Fibroblast of peridontal ligament (primary cell): ENCODE measurements around the gene CEP350.

Experiments
- DNase-seq: peaks from one replicate; pipeline ENCODE4 v3.0.0-alpha.2; 2010; ENCODE audit errors: extremely low read depth

The CEP350 gene

DNA sequence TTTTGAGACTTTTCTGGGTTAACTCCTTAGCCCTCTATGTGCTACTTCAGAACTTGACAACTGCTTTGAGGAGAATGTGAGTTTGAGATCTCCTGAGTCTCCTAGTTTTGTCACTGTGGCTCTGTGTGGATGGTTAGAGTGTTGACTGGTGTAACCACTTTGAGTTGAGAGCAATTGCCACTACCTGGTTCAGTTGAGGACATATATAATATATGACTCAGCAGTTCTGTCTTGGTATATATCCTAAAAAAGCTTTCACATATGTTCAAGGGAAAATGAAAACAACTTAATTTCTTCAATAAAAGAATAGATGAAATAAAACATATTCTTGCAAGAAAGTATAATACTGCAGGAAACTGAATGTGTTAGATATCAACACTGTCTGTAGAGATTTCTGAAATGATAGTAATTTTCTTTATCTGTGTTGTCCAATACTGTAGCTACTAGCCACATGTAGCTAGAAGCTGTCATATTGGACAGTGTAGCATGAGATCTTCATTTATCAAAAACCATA is 103.3 kb downstream of the CEP350 start:
- DNase-seq, result peak; percentile 5

DNA sequence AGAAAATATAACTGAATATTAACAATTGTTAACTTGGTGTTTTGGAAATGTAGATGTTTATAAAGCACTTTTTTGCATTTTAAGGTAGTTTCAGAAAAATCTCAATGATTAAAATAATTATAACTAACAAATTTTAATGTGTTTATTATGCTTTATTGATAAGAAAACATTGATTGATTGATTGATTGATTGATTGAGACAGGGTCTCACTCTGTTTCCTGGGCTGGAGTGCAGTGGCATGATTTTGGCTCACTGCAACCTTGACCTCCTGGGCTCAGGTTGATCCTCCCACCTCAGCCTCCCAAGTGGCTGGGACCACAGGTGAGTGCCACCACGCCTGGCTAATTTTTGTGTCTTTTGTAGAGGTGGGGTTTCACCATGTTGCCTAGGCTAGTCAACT is 106.4 kb downstream of the CEP350 start:
- no peak for DNase-seq

DNA sequence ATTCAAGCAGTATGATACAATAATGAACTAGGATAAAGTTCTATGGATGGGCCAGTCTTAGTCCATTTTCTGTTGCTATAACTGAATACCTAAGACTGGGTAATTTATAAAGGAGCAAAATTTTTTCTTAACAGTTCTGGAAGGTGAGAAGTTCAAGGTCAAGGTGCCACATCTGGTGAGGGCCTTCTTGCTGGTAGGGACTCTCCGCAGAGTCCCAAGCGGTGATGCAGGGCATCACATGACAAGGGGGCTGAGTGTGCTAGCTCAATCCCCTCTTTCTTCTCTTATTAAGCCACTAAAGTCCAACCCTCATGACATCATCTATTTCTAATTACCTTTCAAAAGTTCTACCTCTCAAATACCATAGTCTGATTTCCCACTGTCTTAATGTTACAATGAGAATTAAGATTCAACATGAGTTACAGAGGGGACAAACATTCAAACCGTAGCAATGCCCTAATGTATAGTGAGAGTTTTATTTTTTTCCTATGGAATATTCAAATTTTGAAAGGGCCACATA is 107.9 kb downstream of the CEP350 start:
- DNase-seq, result no peak

DNA sequence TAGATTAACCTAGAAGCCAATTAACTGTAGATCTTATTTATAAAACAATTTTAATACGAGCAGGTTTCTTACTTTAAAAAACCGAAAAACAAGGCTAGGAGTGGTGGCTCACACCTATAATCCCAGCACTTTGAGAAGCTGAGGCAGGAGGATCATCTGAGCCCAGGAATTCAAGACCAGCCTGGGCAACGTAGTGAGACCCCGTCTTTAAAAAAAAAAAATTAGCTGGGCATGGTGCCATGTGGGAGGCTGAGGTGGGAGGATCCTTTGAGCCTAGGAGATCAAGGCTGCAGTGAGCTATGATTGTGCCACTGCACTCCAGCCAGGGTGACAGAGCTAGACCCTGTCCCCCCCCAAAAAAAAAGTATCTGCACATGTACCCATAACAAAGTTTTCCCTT is 110.8 kb downstream of the CEP350 start:
- no peak for DNase-seq

DNA sequence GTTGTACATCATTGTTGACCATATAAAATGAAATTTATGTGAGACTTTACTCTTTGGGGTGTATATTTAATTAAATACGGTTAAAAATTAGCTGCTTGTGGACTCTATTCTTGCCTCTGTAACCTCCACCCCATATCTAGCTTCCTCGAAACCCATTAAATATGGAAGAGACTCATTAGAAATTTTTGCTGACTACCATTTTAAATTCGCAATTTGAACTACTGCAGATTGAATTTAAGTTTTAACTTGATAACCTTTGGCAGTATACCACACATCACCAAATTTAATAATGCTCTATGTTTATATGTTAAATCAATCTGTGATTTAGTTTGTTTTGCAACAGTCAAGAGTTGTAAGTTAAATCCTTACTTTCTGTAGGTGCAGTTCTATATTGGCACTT is 111.5 kb downstream of the CEP350 start:
- no peak for DNase-seq

DNA sequence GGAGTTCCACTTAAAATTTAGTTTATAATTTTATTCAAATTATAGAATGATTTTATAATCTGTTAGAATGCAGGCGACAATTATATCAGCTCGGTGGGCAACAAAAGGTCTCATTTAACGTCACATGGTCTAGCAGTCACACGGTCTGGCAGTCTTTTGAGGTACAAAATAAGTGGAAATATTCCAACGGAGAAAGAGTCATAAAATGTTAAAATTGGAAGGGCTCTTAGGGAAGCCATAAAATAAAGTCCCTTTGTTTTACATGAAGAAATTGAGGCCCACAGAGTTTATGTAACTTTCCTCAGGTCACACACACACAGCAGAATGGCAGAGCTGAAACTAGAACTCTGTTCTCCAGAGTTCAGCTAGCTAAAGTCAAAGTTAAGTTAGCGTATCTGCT is 115.7 kb downstream of the CEP350 start:
- no peak for DNase-seq

DNA sequence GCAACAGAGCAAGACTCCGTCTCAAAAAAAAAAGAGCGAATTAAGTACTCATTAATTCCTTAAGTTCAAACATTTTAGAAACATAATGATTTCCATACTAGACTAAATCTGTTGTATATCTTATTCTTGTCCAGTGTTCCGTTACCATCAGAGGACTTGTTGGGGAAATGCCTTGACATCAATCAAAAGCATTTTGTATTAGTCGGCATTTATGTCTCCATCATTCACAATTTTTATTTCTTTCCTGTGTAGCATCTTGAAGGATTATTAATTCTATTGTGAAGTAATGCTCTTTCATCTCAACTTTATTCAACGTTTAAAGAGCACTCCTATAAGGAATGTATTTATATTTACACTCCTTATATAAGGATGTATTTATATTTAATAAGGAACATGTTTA is 117.1 kb downstream of the CEP350 start:
- DNase-seq, result no peak

DNA sequence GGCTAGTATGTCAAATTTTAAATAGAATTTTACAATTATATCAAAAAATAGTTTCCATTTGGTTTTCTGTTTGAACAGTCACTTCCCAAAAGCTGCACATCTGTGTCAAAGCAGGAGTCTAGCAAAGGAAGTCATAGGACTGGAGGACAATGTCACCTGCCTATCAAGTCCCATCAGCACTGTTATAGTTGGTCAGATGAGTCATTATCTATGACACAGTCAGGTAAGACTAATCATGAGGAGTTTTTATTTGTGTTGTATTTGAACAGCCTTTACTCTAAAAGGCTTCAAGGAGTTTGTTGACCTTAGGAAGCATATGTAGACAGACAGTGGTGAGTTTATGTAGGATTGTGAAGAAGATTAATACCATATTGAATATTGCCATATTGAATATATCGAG is 125.8 kb downstream of the CEP350 start:
- no peak for DNase-seq

DNA sequence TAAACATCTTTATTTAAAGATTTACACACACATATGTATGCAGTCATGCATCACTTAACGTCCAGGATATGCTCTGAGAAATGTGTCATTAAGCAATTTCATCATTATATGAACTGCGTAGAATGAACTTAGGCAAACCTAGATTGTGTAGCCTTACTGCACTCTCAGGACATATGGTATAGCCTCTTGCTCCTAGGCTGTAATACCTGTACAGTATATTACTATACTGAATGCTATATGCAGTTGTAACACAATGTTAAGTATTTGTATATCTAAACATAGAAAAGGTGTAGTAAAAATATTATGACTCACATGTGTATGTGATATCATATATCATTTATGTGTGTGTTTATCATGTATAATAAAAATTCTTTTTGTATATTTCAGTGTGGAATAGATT is 126.9 kb downstream of the CEP350 start:
- DNase-seq, result no peak

DNA sequence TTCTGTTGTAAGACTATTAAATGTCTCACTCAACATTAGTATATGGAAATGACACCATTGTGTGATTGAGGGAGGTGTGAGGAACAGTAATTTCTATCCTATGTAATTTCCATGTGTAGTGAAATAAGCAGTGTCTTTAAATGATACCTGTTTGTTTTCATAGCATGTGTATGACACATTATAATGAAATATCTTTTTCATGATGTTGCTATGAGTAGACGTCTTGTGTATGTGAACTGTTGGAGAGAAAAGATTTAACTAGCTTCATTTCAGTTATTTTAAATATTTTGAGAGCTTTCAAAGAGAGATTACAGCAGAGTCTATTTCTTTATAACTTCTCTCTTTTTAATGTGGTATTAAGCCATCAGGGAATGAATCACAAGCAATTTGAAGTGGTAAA is 128.6 kb downstream of the CEP350 start:
- DNase-seq, result no peak

DNA sequence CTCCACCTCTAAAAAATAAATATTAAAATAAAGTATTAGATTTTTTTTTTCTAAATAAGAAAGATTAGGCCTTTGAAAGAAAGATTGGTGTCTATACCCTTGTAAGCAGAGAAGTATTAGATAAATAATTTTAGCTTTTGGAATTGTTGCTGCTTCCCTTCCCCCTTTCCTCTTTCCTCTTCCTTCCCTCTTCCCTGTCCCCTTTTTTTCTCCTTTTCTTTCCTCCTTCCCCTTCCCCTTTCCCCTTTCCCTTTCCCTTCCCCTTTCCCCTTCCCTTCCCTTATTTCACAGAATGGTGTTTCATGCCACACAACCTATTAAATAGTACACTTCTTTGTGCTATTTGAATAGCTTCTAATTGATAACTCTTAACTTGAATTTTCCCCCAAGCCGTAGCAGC is 130.3 kb downstream of the CEP350 start:
- no peak for DNase-seq

DNA sequence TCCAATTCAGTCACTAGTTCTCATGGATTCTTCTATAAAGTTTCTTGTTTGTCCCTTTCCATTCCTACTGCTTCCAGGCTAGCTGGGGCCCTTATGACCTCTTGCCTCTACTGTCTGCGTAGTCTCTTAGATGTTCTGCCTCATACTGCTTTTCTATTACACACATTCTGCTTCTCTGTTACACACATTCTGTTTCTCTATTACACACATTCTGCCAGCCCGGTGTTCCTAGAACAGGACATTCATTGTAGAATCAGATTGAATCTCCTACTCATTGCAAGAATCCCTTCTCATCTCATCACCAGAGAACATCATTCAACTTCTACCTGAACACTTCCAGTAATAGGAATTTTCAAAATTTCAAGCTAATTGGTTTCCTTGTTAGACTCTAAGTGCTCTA is 130.7 kb downstream of the CEP350 start:
- DNase-seq, result no peak

DNA sequence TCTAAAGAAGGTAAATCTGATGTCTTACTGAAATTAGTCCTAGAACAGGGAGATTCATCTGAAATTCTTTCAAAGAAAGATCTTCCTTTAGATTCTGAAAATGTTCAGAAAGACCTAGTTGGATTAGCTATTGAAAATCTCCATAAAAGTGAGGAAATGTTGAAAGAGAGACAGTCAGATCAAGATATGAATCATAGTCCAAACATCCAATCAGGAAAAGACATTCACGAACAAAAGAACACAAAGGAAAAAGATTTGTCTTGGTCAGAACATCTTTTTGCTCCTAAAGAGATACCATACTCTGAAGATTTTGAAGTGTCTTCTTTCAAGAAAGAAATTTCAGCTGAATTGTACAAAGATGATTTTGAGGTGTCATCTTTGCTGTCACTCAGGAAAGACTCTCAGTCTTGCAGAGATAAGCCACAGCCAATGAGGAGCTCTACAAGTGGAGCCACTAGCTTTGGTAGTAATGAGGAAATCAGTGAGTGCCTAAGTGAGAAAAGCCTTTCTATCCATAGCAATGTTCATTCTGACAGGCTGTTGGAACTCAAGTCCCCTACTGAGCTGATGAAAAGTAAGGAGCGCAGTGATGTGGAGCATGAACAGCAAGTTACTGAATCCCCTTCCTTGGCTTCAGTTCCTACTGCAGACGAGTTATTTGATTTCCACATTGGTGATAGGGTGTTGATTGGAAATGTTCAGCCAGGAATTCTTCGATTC is 138.5 kb downstream of the CEP350 start:
- peak; percentile 22 for DNase-seq

DNA sequence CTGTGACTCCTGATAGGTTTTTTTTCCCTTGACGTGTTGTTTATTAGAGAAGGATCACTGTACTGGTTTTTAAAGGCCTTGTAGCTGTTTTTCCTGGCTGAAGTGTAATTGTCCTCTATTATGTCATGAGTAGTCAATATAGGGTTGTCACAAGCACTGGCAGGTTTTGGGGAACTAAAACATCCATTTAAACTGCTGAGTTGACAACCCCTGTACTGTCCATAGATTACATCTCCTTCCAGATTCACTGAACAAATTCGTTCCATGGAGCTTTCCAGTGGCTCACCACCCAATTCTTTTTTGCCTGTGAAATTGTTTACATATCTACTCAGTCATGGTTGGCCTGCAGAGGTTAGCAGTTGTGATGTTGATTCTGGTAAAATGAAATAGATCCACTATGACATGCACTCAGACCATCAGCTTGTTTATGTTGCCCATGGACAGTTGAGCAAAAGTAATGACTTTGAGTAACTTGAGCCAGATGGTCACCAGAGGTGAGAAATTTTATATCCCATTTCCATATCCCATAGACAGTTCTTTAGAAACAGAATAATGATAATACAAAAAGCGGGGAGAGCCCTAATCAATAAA is 140.2 kb downstream of the CEP350 start:
- DNase-seq, result peak; percentile 90

DNA sequence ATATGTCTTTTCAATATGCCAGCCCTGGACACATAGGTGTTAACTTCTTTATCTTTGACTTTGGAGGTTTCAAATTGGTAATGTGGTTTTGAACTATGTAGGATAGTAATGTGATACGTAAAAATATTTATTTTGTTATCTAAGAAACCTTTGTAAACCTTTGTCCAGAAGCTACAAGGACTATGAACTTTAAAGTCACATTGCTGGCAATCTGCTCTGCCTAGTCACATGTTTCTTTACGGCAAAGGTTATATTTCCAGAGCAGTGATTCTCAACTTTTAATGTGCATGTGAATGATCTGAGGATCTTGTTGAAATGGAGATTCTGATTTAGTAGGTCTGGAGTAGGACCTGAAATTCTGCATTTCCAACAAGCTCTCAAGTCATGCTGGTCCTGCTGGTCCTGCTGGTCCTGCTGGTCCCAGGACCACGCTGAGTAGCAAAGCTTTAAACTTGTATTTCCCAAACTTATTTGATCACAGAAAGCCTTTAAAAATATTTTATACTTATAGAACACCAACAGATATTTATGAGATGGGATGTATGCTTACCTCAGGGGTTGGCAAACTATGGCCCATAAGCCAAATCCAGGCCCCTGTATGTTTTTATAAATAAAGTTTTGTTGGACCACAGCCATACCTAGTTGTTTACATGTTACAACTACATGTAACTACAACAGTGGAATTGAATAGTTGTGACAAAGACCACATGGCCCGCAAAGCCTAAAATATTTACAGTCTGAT is 142.1 kb downstream of the CEP350 start:
- peak; percentile 50 for DNase-seq

DNA sequence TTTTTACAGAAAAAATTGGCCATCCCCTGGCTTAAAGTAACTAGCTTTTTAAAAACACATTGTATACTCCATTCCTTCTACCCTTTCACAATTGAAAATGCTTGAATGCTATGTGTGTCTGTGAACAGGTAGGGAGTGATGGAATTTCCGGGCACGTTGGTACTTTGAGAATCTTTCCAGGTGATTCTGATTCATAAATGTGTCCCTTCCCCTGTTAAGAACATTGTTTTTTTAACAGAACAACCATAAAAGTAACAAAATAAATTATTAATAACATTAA is 142.7 kb downstream of the CEP350 start:
- DNase-seq, result no peak

DNA sequence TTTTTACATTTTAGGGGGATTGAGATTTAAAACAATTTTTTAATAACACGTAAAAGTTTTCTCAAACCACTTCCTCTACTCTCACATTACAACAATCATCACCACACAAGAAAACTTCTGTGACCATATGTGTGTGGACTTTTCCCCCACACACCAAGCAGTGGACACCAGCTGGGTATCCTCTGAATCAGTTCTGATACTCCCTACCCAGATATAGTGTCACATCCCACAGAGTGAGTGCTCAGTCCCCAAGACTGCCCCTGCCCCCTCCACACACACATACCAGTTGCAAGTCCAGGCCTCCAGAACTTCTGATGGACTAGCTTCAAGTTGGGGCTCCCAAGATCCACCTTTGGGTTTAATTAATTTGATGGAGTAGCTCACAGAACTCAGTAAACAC is 146.8 kb downstream of the CEP350 start:
- no peak for DNase-seq

DNA sequence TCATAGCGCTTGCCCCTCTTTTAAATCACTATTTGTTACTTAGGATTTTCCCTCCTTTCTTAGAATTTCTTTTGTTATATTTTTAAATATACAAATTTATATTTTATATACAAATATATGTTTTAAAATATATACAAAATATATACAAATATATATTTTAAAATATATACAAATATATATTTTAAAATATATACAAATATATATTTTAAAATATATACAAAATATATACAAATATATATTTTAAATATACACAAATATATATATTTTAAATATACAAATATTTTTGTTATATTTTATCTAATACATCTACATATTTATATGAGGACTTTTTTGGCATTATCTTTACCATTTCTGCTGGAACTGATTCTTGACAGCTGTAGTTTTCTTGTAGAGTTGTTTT is 149.2 kb downstream of the CEP350 start:
- DNase-seq, result no peak

DNA sequence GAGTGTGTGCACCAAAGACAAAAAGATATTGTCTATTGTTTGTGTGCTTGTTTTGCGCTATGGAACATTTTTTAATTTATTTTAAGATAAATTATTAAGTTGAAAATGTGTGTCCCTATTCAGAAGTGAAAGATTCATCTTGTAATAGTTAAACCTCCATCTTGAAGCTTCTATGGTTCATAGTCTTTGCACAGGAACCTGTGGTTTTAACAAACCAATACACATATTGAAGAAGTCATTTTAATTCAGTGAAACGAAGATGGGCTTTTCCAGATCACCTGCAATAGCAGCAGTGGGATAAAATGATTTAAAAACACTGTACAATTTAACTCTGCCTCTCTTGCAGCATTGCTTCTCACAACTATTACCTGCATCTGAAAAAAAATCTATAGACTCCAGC is 157.5 kb downstream of the CEP350 start:
- DNase-seq, result no peak

DNA sequence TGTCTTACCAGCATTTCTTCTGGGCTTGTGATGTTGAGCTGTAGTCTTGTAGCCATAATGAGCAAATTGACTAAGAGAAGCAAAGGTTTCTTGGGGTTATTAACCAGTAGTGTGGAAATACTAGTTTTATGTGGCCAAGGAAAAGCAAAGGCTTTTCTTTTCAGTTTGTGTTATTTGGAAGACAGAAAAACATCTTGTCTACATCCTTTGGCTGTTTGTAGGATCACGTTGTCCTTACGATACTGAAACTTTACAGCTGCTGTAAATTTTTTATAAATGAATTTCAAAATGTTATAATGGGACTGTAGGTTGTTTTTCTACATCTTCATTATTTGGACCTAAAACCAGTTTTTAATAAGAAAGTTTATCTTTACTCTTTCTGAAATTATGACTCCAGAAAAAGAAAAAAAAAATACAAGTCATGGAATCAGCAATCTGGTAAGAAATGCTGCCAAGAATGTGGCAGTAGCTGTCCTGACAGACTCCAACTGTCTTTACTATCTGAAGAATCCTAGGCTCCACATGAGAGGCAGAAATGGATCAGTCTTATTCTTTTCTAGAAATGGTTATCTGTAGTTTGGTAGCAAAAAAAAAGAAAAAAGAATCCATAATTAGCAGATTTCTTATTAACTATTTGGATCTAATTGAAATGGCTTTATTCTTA is 158.5 kb downstream of the CEP350 start:
- DNase-seq, result peak; percentile 64

DNA sequence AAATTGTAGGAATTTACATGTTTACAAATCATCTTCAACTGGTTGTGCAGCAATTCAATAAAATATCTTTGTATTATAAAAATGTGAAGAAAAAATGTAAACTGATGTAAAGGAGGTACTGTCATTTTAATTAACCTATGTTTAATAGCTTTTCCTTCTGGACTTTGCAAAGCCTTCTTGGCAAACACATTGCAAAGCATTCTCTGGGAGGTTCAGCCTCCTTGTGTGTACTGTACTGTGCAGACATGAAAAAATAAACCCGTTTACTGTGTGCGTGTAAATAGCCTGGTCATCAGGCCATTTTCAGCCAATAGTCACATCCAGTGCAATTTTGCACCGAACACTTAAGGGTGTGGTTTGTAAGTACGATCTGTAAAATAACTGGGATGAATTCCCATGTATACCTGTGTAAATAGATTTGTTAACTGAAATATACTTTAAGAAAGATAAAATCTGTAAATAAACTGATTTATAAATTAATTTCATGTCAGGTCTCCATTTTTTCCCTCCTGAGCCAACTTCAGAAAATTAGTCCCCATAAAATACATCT is 159.9 kb downstream of the CEP350 start:
- DNase-seq, result no peak
